GM18519 (cell line): ENCODE measurements around the gene SART3.
"Not testable (repeated sequence)": the region's sequence is repeated elsewhere in the genome, so short reads cannot be mapped to it uniquely, and the experiment has no call there.

Experiments
- ATAC-seq: cut with Tn5 transposase; IDR thresholded peaks from one replicate; pipeline ENCODE4 v1.9.1; 2021; ENCODE audit warnings: mild to moderate bottlenecking, moderate library complexity; ENCODE audit not compliant: unreplicated experiment, low FRiP score

The SART3 gene

DNA sequence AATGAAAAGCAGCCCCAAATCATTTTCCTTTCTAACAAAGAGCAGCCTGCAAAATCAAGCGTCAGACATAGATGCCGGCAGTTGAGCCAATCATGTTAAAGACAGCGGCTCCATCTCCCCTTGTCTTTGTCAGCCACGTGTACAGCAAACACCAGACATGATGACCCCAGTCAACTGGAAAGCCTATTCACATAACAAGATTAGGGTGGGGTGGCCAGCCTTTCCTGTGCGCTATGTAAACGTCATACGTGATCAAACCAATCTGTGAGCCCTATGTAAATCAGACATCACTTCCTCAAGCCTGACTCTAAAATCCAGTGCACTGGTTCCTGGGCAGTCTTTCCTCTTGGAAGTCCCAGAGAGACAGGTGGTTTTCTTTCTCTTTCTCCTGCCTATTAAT, 55.8 kb downstream of the SART3 start:
- ATAC-seq = no peak

DNA sequence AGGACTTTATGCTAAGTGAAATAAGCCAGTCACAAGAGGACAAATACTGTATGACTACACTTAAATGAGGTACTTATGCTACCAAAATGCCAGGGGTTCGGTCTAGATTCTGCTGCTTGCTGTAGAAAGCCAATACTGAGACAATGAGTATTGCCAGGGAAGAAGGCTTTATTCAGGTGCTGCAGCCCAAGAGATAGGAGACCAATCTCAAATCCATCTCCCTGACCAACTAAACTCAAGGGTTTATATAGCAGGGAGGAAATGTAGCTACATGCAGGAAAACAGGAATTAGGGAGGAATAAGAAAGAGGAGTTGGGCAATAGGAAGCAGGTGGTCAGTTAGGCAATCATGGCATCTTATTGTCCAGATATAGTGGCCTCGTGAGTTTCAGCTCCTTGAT, 58.1 kb downstream of the SART3 start:
- no peak for ATAC-seq

DNA sequence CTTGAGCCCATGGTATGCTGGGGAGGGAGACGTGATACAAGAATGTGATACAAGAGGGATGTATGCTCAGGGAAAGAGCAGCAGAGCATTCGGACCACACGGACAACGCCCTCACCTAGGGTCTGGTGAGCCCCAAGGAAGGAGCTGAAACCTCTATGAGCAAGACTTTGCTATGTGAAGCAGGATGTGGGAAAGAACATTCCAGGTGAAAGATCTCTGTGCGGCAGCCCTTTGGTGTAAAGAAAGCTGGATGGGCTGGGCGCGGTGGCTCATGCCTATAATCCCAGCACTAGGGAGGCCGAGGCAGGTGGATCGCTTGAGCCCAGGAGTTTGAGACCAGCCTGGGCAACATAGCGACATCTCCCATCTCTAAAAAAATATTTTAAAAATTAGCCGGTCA, 62.8 kb downstream of the SART3 start:
- ATAC-seq = no peak

DNA sequence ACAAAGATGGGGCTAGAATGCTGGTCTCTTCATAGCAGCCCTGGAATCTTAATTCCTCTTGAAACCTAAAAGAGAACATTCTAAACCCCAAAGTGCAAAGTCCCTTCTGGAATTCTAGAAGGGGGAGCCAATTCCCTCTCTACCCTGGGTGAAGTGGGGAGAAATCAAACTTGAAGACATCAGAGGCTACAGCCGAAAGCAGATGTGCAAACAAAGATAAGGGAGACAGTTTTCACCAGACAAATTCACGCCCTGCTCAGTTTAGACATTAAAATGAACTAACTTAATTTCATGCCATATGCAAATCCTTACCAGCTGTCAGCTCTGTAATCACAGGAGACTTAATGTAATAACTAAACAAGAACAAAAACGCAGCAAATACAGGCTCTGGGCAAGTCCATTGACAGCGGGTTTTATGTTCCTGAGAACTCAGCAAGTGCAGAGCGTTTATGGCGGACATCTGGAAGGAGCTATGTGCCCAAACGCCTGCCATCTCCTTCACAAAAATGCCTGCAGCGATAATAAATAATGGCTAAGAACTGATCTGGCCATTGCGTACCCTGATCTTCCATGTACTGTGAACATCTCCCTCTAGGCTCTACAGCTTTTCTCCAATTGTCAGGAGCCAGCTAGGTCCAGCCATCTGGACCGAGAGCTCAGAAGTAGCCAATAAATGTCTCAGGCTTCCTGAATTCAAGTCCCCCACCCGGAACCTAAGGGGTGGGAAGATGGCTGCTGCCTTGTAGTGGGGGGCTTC, 65.0 kb downstream of the SART3 start:
- ATAC-seq = no peak

DNA sequence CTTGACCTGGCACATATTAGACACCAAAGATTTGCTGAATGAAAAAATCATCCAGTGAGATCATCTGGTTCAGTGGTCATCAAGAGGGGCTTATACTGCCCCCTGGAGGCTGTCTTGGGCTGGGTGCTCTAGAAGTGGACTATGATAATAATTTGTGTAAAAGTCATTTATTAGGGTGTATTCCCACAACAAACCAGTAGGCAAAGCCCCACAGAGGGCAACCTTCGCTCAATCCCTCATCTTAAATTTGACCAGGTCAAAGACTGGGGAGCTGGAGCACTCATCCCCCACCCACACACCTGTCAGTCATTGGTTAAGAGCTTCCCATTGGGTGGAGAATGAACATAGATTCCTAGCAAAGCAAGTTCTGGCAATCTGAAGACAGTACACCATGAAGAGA, 65.9 kb downstream of the SART3 start:
- no peak for ATAC-seq

DNA sequence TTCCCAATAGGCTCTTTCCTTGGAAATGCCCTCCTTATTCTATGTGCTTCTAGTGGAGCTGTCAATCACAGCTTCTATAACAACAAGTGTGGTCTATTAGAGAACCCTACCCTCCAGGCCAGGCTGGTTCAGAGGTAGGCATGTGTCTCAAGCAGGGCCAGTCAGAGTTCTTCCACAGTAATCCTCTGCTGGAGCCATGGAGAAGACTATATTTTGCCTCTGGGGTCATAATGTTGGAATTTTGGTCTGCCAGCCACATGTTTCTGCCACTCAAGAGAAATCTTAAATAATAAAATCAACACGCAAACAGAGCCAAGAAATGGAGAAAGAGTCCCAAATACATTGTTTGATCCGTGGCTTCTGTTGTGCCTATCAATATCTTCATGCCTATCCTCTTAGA, 69.7 kb downstream of the SART3 start:
- ATAC-seq = no peak

DNA sequence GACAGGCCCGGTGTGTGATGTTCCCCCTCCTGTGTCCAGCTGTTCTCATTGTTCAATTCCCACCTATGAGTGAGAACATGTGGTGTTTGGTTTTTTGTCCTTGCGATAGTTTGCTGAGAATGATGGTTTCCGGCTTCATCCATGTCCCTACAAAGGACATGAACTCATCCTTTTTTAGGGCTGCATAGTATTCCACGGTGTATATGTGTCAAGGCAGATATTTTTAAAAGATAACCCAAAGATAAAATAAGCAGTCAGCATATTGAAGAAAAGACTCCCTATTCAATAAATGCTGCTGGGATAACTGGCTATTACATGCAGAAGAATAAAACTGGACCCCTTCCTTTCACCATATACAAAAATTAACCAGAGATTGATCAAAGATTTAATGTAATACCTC, 73.9 kb downstream of the SART3 start:
- ATAC-seq = not testable (repeated sequence)

DNA sequence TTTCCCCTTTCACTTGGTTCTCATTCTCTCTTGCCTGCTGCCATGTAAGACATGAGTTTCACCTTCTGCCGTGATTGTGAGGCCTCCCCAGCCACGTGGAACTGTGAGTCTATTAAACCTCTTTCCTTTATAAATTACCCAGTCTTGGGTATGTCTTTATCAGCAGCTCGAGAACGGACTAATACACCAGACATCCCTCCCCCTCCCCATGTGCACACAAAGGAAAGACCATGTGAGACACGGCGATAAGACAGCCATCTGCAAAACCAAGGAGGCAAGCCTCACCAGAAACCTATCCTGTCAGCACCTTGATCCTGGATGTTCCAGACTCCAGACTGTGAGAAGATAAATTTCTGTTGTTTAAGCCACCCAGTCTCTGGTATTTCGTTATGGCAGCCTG, 75.6 kb downstream of the SART3 start:
- not testable (repeated sequence) for ATAC-seq

DNA sequence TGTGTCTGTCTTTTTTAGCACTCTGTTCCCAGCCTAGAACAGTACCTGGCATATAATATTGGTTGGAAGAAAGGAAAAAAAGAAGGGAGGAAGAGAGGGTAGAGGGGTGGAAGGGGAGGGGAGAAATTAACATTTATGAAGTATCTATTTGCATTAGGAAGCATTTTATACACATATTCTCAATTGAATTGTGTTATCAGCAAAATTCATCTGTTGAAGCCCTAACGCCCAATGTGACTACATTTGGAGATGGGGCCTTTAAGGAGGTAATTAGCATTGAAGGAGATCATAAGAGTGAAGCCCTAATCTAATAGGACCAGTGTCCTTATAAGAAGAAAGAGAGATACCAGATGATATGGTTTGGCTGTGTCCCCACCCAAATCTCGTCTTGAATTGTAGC, 76.1 kb downstream of the SART3 start:
- no peak for ATAC-seq

DNA sequence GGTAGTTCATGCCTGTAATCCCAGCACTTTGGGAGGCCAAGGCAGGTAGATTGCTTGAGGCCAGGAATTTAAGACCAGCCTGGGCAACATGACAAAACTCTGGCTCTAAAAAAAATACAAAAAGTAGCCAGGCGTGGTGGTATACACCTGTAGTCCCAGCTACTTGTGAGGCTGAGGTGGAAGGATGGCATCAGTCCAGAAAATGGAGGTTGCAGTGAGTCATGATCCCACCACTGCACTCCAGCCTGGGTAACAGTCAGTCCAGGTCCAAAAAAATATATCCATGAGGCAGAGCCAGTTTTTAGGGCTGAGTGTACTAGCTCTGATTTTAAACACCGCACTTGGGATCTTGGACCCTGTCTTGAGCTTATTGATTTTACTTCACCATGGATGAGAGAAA, 76.5 kb downstream of the SART3 start:
- ATAC-seq = no peak

DNA sequence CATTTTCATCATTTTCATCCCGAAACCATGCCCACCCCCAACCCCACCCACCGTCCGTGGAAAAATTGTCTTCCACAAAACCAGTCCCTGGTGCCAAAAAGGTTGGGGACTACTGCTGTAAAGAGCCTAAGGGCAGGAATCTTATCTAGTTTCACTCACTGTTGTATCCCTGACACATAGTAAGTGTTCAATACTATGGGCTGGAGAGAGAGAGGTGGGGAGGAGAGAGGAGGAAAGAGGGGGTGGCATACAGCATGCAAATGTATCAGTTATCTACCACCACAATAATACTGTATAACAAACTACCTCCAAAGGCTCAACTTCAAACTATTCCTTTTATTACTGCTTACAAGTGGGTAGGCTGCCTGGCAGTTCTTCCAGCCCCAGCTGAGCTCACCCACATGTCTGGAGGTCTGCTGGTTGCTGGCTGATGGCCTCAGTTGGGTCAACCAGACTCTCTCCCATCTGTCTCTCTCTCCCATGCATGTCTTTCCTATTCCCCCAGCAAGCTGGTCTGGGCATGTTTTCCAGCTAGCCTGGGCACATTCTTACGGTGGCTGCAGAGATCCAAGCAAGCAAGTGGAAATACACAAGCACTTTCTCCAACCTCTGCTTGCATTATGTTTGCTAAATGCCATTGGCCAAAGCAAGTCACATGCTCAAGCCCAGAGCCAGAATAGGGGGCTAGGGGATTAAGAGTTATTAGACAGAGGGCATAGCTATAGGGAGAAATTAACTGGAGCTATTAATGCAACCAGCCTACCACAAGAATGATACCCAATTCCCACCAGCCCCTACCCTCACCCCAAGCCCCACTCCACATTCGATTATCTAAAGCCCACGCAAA, 77.5 kb downstream of the SART3 start:
- no peak for ATAC-seq

DNA sequence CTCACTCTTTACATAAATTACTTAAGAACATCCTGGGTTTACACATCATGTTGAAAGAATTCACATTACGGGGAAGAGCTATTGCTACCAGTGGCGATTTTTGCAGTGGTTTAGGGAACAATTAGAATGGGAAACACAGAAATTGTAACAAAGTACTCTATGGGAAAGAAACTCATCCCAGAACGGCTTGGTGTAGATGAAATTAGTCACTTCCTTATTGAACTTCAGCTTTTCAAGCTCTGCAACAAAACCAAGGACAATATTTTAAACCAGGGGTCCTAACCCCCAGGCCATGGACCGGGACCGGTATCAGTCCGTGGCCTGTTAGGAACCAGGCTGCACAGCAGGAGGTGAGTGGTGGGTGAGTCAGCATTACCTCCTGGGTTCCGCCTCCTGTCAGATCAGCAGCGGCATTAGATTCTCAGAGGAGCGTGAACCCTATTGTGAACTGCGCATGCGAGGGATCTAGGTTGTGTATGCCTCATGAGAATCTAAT, 78.2 kb downstream of the SART3 start:
- no peak for ATAC-seq

DNA sequence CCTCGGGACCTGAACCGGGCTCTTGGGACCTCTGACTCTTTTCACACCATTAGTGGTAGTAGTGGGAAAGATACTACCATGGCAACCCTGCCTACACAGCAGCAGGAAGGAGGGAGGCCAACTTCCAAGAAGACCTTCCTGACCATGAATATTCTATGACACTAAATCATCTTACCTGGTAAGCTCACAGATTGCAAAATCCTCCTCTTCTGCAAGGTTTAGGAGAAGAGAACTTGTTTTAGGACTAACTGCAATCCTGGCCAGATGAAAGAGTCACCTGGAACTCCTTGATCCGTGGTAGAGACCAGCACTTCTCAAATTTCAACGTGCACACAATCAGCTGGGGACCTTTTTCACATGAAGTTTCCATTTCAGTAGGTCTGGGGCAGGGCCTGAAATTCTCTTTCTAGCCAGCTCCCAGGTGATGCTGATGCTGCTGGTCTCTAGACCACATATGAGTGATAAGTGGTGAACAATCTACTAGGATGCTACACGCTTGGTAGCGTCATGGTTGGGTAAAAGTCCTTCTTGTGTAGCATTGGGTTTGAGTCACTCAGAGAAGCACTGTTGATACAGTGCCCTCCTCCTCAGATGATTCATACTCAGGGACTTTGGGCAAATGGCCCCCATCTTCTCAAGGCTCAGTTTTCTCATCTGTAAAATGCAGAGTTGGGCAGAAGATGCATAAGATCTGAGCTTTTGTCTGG, 81.5 kb downstream of the SART3 start:
- no peak for ATAC-seq

DNA sequence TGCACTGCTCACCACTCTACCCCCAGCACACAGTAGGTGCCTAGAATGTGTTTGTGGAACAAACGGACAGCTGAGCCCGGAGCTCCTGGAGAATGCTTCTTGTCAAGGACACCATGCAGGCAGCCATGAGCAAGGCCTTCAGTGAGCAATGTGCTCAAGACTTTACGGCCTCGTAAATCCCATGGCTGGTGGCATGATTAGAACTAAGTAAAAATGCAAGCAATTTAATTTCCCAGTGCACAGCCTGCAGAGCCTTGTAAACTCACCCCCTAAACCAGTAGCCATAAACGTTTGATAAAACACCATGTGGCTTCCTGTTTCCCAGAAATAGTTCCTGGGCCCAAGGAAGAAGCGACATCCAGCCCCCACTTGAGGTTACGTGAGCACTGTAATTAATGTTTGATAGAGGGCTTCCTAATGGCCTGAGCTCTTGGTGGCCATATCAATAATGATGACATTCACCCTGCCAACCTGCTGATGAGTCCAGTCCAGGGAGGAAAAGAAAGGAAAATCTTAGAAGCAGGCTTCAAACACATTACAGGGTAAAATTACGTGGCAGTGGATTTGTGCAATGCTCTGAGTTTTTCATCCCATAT, 82.3 kb downstream of the SART3 start:
- ATAC-seq = no peak

DNA sequence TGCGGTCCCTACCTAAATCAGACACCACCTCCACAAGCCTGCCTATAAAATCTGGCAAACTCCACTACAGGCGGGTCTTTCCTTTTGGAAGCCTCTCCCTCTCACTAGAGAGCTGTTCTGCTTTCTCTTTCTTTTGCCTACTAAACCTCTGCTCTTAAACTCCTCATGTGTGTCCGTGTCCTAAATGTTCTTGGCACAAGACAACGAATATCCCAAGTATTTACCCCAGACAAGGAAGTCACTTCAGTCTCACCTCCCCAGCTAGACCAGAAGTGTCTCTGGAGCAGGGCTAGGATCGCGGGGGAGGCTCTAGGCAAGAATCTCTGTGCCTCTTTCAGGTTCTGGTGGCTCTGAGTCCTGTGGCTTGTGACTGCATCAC, 83.1 kb downstream of the SART3 start:
- no peak for ATAC-seq

DNA sequence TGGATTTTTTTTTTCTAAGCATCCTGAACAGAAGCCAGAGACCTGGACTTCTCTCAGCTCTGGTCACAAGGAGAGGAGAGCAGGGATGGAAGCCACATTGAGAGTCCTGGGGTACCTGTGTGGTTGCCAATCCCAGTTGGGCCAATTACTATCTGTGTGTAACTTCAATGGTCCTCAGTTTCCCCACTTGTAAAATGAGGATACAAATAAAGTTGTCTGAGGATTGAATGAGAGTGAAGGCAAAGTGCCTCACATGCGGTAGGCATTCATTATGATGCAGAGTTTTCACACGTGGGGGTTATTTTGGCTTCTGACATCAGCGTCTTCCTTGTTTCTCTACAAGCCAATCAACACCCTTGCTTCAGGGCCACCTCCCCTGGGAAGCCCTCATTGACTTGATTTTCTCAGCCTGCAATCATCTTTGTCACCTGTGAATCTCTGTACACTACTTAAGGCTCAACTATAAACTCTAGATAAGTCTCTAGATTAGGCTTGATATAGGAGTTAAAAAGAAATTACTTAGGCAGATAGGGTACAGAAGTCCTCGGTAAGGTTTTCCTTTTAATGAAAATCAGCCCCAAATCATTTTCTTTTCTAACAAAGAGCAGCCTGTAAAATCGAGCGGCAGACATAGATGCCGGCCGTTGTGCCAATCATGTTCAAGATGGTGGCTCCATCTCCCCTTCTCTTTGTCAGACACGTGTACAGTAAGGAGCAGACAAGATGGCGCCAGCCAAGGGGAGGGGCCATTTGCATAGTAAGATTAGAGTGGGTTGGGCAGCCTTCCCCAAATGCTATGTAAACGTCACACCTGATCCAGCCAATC, 83.7 kb downstream of the SART3 start:
- no peak for ATAC-seq

DNA sequence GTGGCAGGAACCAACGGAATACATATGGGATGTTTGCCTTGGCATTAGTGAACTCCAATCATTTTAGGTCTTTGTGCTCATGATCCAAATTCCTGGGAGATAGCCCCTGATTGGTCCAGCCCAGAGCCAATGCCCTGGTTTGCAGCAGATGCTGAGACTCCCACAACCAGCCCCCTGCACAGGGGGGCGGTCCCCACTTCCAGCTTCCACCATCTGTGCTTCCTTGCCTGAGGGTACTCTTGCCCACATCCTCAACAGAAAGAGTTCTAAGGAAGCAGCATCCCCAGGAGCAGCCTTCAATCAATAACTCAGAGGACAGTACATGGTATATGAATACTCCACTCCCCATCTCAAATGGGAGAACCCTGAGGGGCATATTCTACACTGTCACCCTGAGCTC, 85.6 kb downstream of the SART3 start:
- no peak for ATAC-seq

DNA sequence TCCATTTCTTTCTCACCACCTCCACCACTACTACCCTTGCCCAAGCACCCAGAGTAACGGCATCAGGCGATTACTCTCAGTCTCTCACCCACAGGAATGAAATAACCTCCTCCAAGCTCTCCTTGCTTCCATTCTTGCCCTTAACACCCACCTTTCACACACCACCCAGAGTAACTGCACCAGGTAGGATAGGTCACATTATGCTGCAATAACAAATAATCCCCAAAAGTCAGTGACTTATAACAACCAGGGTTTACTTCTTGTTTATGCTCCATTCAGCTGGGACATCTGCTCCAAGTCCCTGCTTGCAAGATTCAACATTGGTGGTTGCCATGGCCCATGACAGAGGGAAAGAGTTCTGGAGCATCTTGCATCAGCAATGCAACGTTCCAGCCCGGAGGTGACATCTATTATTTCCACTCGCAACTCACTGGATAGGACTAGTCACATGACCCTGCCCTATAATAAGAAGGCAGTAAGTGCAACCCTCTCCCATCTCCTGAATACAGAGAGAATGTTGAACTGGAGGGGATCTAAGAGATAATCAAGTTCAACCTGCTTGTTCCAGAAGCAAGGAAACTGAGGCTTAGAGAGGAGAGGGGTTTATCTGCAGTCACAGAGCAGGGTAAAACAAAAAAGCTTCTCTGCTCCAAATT, 87.4 kb downstream of the SART3 start:
- no peak for ATAC-seq
